NCI-H446 (cell line): ENCODE data around the gene CERK.
"Not testable (repeated sequence)": the region's sequence is repeated elsewhere in the genome, so short reads cannot be mapped to it uniquely, and the experiment has no call there.

Source experiments
- DNase-seq, 2 experiments: peaks; one replicate each; lab custom pipeline; 2025; lab: John Stamatoyannopoulos, UW

CERK gene

GRCh38 chr22:46646531-46647215 is 91.4 kb downstream of the CERK start:
- no peak for DNase-seq

- not testable (repeated sequence) for DNase-seq
Measured at GRCh38 chr22:46642840-46643480, 95.1 kb downstream of the CERK start.

GRCh38 chr22:46641811-46642266 is 96.2 kb downstream of the CERK start:
- DNase-seq, result no peak

GRCh38 chr22:46640293-46641055 is 97.6 kb downstream of the CERK start:
- DNase-seq, result no peak

GRCh38 chr22:46639843-46640242 is 98.2 kb downstream of the CERK start:
- DNase-seq, result no peak

GRCh38 chr22:46638601-46639431 is 99.2 kb downstream of the CERK start:
- DNase-seq, result no peak

- no peak for DNase-seq
Measured at GRCh38 chr22:46637711-46638600, 100.1 kb downstream of the CERK start.

- no peak for DNase-seq
Measured at GRCh38 chr22:46636221-46637002, 101.6 kb downstream of the CERK start.

GRCh38 chr22:46635756-46636155 is 102.3 kb downstream of the CERK start:
- no peak for DNase-seq

GRCh38 chr22:46634973-46635685 is 102.9 kb downstream of the CERK start:
- DNase-seq, result not testable (repeated sequence)
